ENCODE measurements around the gene FARS2. TPM values are rescaled to one million over a fixed set of nuclear protein-coding genes. Genes with fewer than 3 reads are reported as not detected.
A peak's percentile ranks its signal among the peaks of the same experiment; 100 is the strongest.
"Not testable (repeated sequence)": the region's sequence is repeated elsewhere in the genome, so short reads cannot be mapped to it uniquely, and the experiment has no call there.

FARS2 gene
- total RNA-seq, 2 experiments from 2014 or later, result 15.7 to 18.5 TPM

- Mint-ChIP-seq H3K27me3 (no peaks in the 10 kb centered on the region), H3K36me3 (ENCODE audit: low read depth) (peaks cover 9% of the 10 kb centered on the region), H3K27ac (no peak overlapping the region), H3K4me3 (no peak overlapping the region), H3K4me1 (ENCODE audit: low read depth) (peaks cover 17% of the 10 kb centered on the region), H3K9me3 (peaks cover 3% of the 10 kb centered on the region)
- ATAC-seq (no peak), DNase-seq (no peak)
- intact Hi-C loops (cut with micrococcal nuclease), result no loop called here
- POLR2A ChIA-PET, result no interaction called here
- TF ChIP-seq, protein P1, sequence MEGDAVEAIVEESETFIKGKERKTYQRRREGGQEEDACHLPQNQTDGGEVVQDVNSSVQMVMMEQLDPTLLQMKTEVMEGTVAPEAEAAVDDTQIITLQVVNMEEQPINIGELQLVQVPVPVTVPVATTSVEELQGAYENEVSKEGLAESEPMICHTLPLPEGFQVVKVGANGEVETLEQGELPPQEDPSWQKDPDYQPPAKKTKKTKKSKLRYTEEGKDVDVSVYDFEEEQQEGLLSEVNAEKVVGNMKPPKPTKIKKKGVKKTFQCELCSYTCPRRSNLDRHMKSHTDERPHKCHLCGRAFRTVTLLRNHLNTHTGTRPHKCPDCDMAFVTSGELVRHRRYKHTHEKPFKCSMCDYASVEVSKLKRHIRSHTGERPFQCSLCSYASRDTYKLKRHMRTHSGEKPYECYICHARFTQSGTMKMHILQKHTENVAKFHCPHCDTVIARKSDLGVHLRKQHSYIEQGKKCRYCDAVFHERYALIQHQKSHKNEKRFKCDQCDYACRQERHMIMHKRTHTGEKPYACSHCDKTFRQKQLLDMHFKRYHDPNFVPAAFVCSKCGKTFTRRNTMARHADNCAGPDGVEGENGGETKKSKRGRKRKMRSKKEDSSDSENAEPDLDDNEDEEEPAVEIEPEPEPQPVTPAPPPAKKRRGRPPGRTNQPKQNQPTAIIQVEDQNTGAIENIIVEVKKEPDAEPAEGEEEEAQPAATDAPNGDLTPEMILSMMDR (IDR thresholded peaks at IDR 0.05), result no peak
- CTCF ChIA-PET, result interaction anchor here (1.3 kb wide), 2 partner anchors 8 to 377 kb away, joined by 3 to 4 read pairs; no protein-coding TSS in a partner anchor
These were observed 418.4 kb downstream of the FARS2 start for GRCh38 chr6:5679691-5680090.

DNA sequence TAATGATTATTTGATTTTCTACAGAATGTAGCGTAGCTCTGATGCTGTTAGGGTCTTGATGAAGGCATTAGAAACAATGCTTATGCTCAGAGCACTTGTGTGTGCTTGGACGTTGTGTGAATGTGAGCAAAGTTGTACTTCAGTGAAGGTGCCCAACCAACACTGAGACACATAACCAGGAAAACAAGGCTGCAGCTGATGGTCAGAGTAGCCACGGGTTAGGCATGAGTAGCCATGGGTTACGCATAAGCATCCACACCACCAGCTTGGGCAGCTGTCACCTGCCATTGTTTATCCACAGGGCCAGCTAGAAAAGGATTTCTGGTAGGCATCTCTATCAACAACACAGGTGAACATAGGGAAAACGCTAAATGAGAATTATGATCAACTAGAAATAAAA lies 418.8 kb downstream of the FARS2 start:
- CTCF ChIA-PET, result interaction anchor here (1.3 kb wide), 2 partner anchors 9 to 377 kb away, joined by 3 to 4 read pairs; no protein-coding TSS in a partner anchor
- POLR2A ChIA-PET, result interaction anchor here (0.6 kb wide), 1 partner anchor 606 kb away, joined by 3 read pairs; no protein-coding TSS in a partner anchor
- ATAC-seq, result no peak

DNA sequence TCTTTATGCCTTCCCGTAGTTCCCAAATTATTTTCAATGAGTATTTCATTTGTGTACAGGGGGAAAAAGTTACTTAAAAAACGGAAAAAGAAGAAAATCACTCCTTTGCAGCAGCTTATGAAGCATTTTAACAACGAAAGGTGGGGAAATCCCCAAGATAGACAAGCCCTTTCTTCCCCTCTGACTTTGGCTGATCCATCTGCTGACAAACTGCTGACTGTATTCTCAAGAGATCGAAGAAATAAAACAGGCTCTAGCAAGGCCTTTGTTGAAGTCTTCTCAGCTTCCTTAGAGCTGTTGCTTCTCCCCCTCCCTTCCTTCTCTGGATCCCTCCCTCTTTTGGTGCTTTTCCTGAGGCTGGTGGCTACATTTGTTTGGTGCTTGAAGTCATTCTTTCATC lies 420.2 kb downstream of the FARS2 start:
- no peak overlapping the region for H3K27ac Mint-ChIP-seq
- DNase-seq (no peak), ATAC-seq (peak; percentile 51)
- peaks cover 12% of the 10 kb centered on the region for H3K36me3 Mint-ChIP-seq (ENCODE audit: low read depth)
- H3K9me3 Mint-ChIP-seq, result peaks cover 3% of the 10 kb centered on the region
- intact Hi-C loops (cut with micrococcal nuclease), result no loop called here
- TF ChIP-seq, protein P1 (IDR thresholded peaks at IDR 0.05), result no peak
- ChIA-PET POLR2A (interaction anchor here (0.9 kb wide), 1 partner anchor 23 kb away, joined by 3 read pairs; no protein-coding TSS in a partner anchor), CTCF (interaction anchor here (1.3 kb wide), 1 partner anchor 10 kb away, joined by 3 read pairs; no protein-coding TSS in a partner anchor)
- peaks cover 17% of the 10 kb centered on the region for H3K4me1 Mint-ChIP-seq (ENCODE audit: low read depth)
- no peak overlapping the region for H3K4me3 Mint-ChIP-seq
- H3K27me3 Mint-ChIP-seq, result no peaks in the 10 kb centered on the region

More for the DNA sequence above, 418.8 kb downstream of the FARS2 start:
- Mint-ChIP-seq H3K27ac (no peak overlapping the region), H3K4me1 (ENCODE audit: low read depth) (peaks cover 17% of the 10 kb centered on the region), H3K36me3 (ENCODE audit: low read depth) (peaks cover 9% of the 10 kb centered on the region), H3K9me3 (peaks cover 3% of the 10 kb centered on the region), H3K27me3 (no peaks in the 10 kb centered on the region), H3K4me3 (no peak overlapping the region)
- intact Hi-C loops (cut with micrococcal nuclease), result no loop called here
- TF ChIP-seq, protein P1 (IDR thresholded peaks at IDR 0.05), result no peak
- no peak for DNase-seq

DNA sequence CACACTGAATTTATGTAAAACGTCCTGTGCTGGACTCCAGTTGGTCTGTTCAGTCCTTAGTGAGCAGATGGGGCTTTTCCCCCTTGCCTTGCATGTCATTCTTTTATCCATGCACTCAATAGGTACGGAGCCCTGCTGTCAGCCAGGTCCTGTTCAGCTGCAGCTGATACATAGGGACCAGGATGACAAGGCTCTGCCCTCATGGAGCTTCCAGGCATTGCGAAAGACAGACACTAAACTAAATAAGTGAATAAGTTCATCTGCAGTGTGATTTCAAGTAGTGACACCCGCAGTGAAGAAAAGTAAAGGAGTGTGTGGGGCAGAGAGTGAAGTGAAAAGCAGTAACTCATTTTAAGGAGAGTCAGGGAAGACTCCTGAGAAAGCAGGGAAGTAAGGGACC lies 421.2 kb downstream of the FARS2 start:
- H3K9me3 Mint-ChIP-seq, result peaks cover 3% of the 10 kb centered on the region
- H3K4me3 Mint-ChIP-seq, result no peak overlapping the region
- no peaks in the 10 kb centered on the region for H3K27me3 Mint-ChIP-seq
- POLR2A ChIA-PET, result no interaction called here
- H3K4me1 Mint-ChIP-seq (ENCODE audit: low read depth), result peaks cover 17% of the 10 kb centered on the region
- DNase-seq, result no peak
- TF ChIP-seq, protein P1 (IDR thresholded peaks at IDR 0.05), result no peak
- CTCF ChIA-PET, result no interaction called here
- intact Hi-C loops (cut with micrococcal nuclease), result no loop called here
- H3K27ac Mint-ChIP-seq, result no peak overlapping the region
- no peak for ATAC-seq
- H3K36me3 Mint-ChIP-seq (ENCODE audit: low read depth), result peaks cover 14% of the 10 kb centered on the region

- H3K27ac Mint-ChIP-seq; intact Hi-C loops (cut with micrococcal nuclease); H3K4me3 Mint-ChIP-seq; H3K27me3 Mint-ChIP-seq; DNase-seq; ATAC-seq; H3K9me3 Mint-ChIP-seq: not testable (repeated sequence)
- peaks cover 17% of the 10 kb centered on the region for H3K4me1 Mint-ChIP-seq (ENCODE audit: low read depth)
- ChIA-PET CTCF (interaction anchor here (1.5 kb wide), 1 partner anchor 176 kb away, joined by 4 read pairs; no protein-coding TSS in a partner anchor), POLR2A (interaction anchor here (1.7 kb wide), 1 partner anchor 10 kb away, joined by 3 read pairs; no protein-coding TSS in a partner anchor)
- peaks cover 14% of the 10 kb centered on the region for H3K36me3 Mint-ChIP-seq (ENCODE audit: low read depth)
These were observed 422.4 kb downstream of the FARS2 start for GRCh38 chr6:5683747-5684146.

Data from activated CD8-positive, alpha-beta T cell treated with anti-CD3 and anti-CD28 coated beads for 36 hours (primary cell).